Stomach (tissue), 9 donors: ENCODE results near the gene ADM5. TPM values are rescaled to one million over a fixed set of nuclear protein-coding genes. Genes with fewer than 3 reads are reported as not detected.

Source experiments
- DNase-seq, 2 donors: peaks; one replicate each; pipeline versions ENCODE4 v3.0.0 to v3.0.0-alpha.2; 2013 to 2019
- H3K27ac ChIP-seq, 5 donors: fragments of 200-600 bp in 4 of 5; sonication (generic) in 4 of 5; one replicate each; pipeline ENCODE4 v1.5.1; 2013 to 2019; ENCODE audit warnings: mild to moderate bottlenecking in 1 of 5, moderate library complexity in 1 of 5
- H3K27me3 ChIP-seq, 3 donors: fragments of 200-600 bp; sonication (generic); one replicate each; pipeline ENCODE4 v1.5.1; 2017 to 2019; ENCODE audit warnings: mixed run types in 1 of 3
- H3K36me3 ChIP-seq, 4 donors: fragments of 200-600 bp; sonication (generic); 1 replicate in 3 of 4; 2 replicates in 1 of 4; pipeline ENCODE4 v1.5.1; 2016 to 2019
- H3K4me1 ChIP-seq, 4 donors: fragments of 200-600 bp; sonication (generic); one replicate each; pipeline ENCODE4 v1.5.1; 2016 to 2019
- H3K4me3 ChIP-seq, 4 donors: fragments of 200-600 bp; sonication (generic) in 3 of 4; one replicate each; pipeline ENCODE4 v1.5.1; 2016 to 2019; ENCODE audit warnings: mild to moderate bottlenecking in 1 of 4
- H3K9me3 ChIP-seq, 4 donors: fragments of 200-600 bp; sonication (generic); one replicate each; pipeline ENCODE4 v1.5.1; 2016 to 2019
- CTCF ChIP-seq, 7 experiments: fragments of 450-650 bp in 4 of 7; fragments of 200-600 bp in 3 of 7; sonication (generic) in 3 of 7; IDR thresholded peaks; one replicate each; pipeline ENCODE4 v1.5.1; 2016 to 2019; ENCODE audit warnings: antibody characterized with exemption in 7 of 7, control low read depth in 2 of 7, mild to moderate bottlenecking in 1 of 7
- EP300 ChIP-seq: sonication (generic); formaldehyde crosslinking; IDR thresholded peaks from one replicate; pipeline ENCODE4 v1.6.1; 2017; ENCODE audit warnings: antibody characterized with exemption
- POLR2A ChIP-seq, 4 donors: fragments of 450-650 bp; IDR thresholded peaks; one replicate each; pipeline ENCODE4 v1.6.1; 2016; ENCODE audit warnings: antibody characterized with exemption in 4 of 4, control low read depth in 2 of 4, mild to moderate bottlenecking in 1 of 4, moderate library complexity in 1 of 4
- POLR2AphosphoS5 ChIP-seq, 3 donors: sonication (generic); formaldehyde crosslinking; IDR thresholded peaks; one replicate each; pipeline ENCODE4 v1.6.1; 2016; ENCODE audit warnings: antibody characterized with exemption in 3 of 3
- WGBS, 5 donors: extraction: QIAGEN DNeasy Blood & Tissue Kit in 3 of 5; methylation state at CpG; one replicate each; pipeline versions ENCODE4 v1.1.5 to v1.1.7; 2013 to 2018; 5-methylcytosine and 5-hydroxymethylcytosine counted together
- intact Hi-C: fragments of 100-400 bp; cut with DNase I; formaldehyde crosslinking; loops from one replicate; pipeline ENCODE4 v1.15.1; 2023; ENCODE audit warnings: low total_unique reads
- polyA plus RNA-seq, 3 donors: library from polyadenylated mRNA; stranded (reverse); fragments of 200-250 nt; gene quantifications; one replicate each; pipeline ENCODE4 v1.2.3, GENCODE V29; 2013
- total RNA-seq, 5 donors: library from RNA; depleted of rRNA; stranded (reverse); fragments of >200 nt; gene quantifications; one replicate each; pipeline versions ENCODE4 v1.1.0 to v1.2.3, GENCODE V29; 2014 to 2016
- donor health status: healthy with polysubstance abuse.
- donor health status: Bipolar disorder and iron deficiency.
- donor health status: healthy.

The ADM5 gene
- total and polyA plus RNA-seq, 8 donors, result 0.61 to 2.5 (median 1.1) TPM; not detected in 3

- peak in 1 of 2 donors; percentile 89 for DNase-seq
- Histone ChIP-seq H3K9me3 (no peaks in the 10 kb centered on the region), H3K4me1 (peaks cover 25 to 42% (median 29%) of the 10 kb centered on the region in 4 donors), H3K27me3 (peaks cover 0 to 40% (median 15%) of the 10 kb centered on the region in 3 donors), H3K27ac (no peak overlapping the region), H3K36me3 (peaks cover 10 to 23% (median 21%) of the 10 kb centered on the region in 4 donors), H3K4me3 (peak overlapping the region; percentile 41 to 57 (median 50))
- TF ChIP-seq POLR2AphosphoS5 (IDR thresholded peaks at IDR 0.05) (no peak), EP300 (no peak), POLR2A (IDR thresholded peaks at IDR 0.05) (no peak), CTCF (IDR thresholded peaks at IDR 0.05) (no peak)
- intact Hi-C loops, result no loop called here
- WGBS, 5 donors, result 12 to 29% (median 14%) methylated on average over 25 to 39 of the region's 39 CpGs
Measured at GRCh38 chr19:49691243-49692146, 2.1 kb downstream of the ADM5 start.

GRCh38 chr19:49692147-49692506, 2.7 kb downstream of the ADM5 start:
- H3K4me3 ChIP-seq, result no peak overlapping the region
- intact Hi-C loops, result no loop called here
- DNase-seq, result no peak
- no peak overlapping the region for H3K27ac ChIP-seq
- WGBS, 5 donors, result 69 to 81% (median 73%) methylated on average over 15 to 16 of the region's 16 CpGs
- no peaks in the 10 kb centered on the region for H3K9me3 ChIP-seq
- H3K27me3 ChIP-seq, result peaks cover 0 to 40% (median 15%) of the 10 kb centered on the region in 3 donors
- peaks cover 25 to 42% (median 29%) of the 10 kb centered on the region in 4 donors for H3K4me1 ChIP-seq
- peaks cover 4 to 17% (median 14%) of the 10 kb centered on the region in 4 donors for H3K36me3 ChIP-seq
- TF ChIP-seq CTCF (IDR thresholded peaks at IDR 0.05), result no peak
- no peak for TF ChIP-seq POLR2A (IDR thresholded peaks at IDR 0.05)
- no peak for TF ChIP-seq EP300
- no peak for TF ChIP-seq POLR2AphosphoS5 (IDR thresholded peaks at IDR 0.05)

GRCh38 chr19:49696115-49696514, 6.7 kb downstream of the ADM5 start:
- DNase-seq, result no peak
- no peaks in the 10 kb centered on the region for H3K36me3 ChIP-seq
- no peaks in the 10 kb centered on the region for H3K9me3 ChIP-seq
- peaks cover 2 to 8% (median 6%) of the 10 kb centered on the region in 4 donors for H3K4me1 ChIP-seq
- peaks cover 0 to 26% (median 9%) of the 10 kb centered on the region in 3 donors for H3K27me3 ChIP-seq
- WGBS, 5 donors, result 81 to 88% (median 83%) methylated on average over 6 of the region's 6 CpGs
- TF ChIP-seq POLR2A (IDR thresholded peaks at IDR 0.05), result no peak
- no peak for TF ChIP-seq CTCF (IDR thresholded peaks at IDR 0.05)
- no peak for TF ChIP-seq POLR2AphosphoS5 (IDR thresholded peaks at IDR 0.05)
- no peak for TF ChIP-seq EP300
- intact Hi-C loops, result no loop called here
- H3K27ac ChIP-seq, result no peak overlapping the region
- no peak overlapping the region for H3K4me3 ChIP-seq

- H3K27me3 ChIP-seq, result peaks cover 0 to 24% (median 9%) of the 10 kb centered on the region in 3 donors
- intact Hi-C loops, result no loop called here
- WGBS, 5 donors, result 81 to 96% (median 92%) methylated on average over 7 of the region's 7 CpGs
- H3K36me3 ChIP-seq, result no peaks in the 10 kb centered on the region
- H3K27ac ChIP-seq, result no peak overlapping the region
- no peak for DNase-seq
- H3K9me3 ChIP-seq, result no peaks in the 10 kb centered on the region
- H3K4me1 ChIP-seq, result peaks cover 0 to 4% (median 0%) of the 10 kb centered on the region in 4 donors
- no peak for TF ChIP-seq POLR2A (IDR thresholded peaks at IDR 0.05)
- TF ChIP-seq POLR2AphosphoS5 (IDR thresholded peaks at IDR 0.05), result no peak
- TF ChIP-seq EP300, result no peak
- no peak overlapping the region for H3K4me3 ChIP-seq
Measured at GRCh38 chr19:49696865-49697264, 7.5 kb downstream of the ADM5 start.
